Mucosa of gallbladder (tissue), 1 donor: ENCODE measurements around the gene RBM3. TPM values are rescaled to one million over a fixed set of nuclear protein-coding genes. Genes with fewer than 3 reads are reported as not detected.
"Not testable (repeated sequence)": the region's sequence is repeated elsewhere in the genome, so short reads cannot be mapped to it uniquely, and the experiment has no call there.

Experiments
- DNase-seq: peaks from one replicate; pipeline ENCODE4 v3.0.0-alpha.2; 2020; ENCODE audit warnings: low spot score
- total RNA-seq: library from RNA; stranded (reverse); gene quantifications from one replicate; pipeline ENCODE4 v1.2.1, GENCODE V29; 2021
- donor health status: DM: no; HTN: no; CAD: no.

The RBM3 gene
- 46.0 TPM for total RNA-seq

- DNase-seq: peak; percentile 93
Observed at GRCh38 chrX:48574270-48575266, at the start of gene RBM3. RBM3 (plus strand) TSS chrX:48574484; CDS start chrX:48575181, 697 bp downstream.

- DNase-seq: not testable (repeated sequence)
Observed at GRCh38 chrX:48525853-48526252, 48.4 kb upstream of the RBM3 start.

GRCh38 chrX:48530736-48531135 lies 43.5 kb upstream of the RBM3 start:
- DNase-seq: no peak

- DNase-seq: no peak
Observed at GRCh38 chrX:48531358-48531959, 42.8 kb upstream of the RBM3 start.

- DNase-seq: no peak
Observed at GRCh38 chrX:48532161-48532560, 42.1 kb upstream of the RBM3 start.

GRCh38 chrX:48533165-48533564 lies 41.1 kb upstream of the RBM3 start:
- DNase-seq: no peak

- no peak for DNase-seq
Observed at GRCh38 chrX:48538641-48539344, 35.5 kb upstream of the RBM3 start.

- DNase-seq: peak; percentile 97
Observed at GRCh38 chrX:48539345-48540027, 34.8 kb upstream of the RBM3 start, which contains the start of gene TBC1D25. TBC1D25 (plus strand) TSS chrX:48539714; CDS start chrX:48539798, 84 bp downstream.

- DNase-seq: peak; percentile 18
Observed at GRCh38 chrX:48540028-48540375, 34.3 kb upstream of the RBM3 start.

GRCh38 chrX:48540480-48540879 lies 33.8 kb upstream of the RBM3 start:
- no peak for DNase-seq

GRCh38 chrX:48541140-48541814 lies 33.0 kb upstream of the RBM3 start:
- no peak for DNase-seq

- DNase-seq: no peak
Observed at GRCh38 chrX:48548871-48549270, 25.4 kb upstream of the RBM3 start.

GRCh38 chrX:48555731-48556325 lies 18.5 kb upstream of the RBM3 start:
- not testable (repeated sequence) for DNase-seq

GRCh38 chrX:48558271-48558670 lies 16.0 kb upstream of the RBM3 start:
- DNase-seq: no peak

- no peak for DNase-seq
Observed at GRCh38 chrX:48559636-48560035, 14.6 kb upstream of the RBM3 start.

GRCh38 chrX:48560056-48560455 lies 14.2 kb upstream of the RBM3 start:
- no peak for DNase-seq

GRCh38 chrX:48560681-48561080 lies 13.6 kb upstream of the RBM3 start:
- DNase-seq: no peak

- no peak for DNase-seq
Observed at GRCh38 chrX:48569958-48570357, 4.3 kb upstream of the RBM3 start.

GRCh38 chrX:48573690-48574269 lies 504 bp upstream of the RBM3 start:
- DNase-seq: peak; percentile 21

GRCh38 chrX:48575642-48576041 lies 1.4 kb downstream of the RBM3 start:
- no peak for DNase-seq
